ENCODE results near the gene KCNK3. TPM values are rescaled to one million over a fixed set of nuclear protein-coding genes. Genes with fewer than 3 reads are reported as not detected.

The KCNK3 gene
- total RNA-seq, 1 experiment from 2014 or later: not detected

GRCh38 chr2:26731714-26732113 is 39.2 kb downstream of the KCNK3 start:
- H3K79me2 ChIP-seq (ENCODE audit: low read length): no peaks in the 10 kb centered on the region
- H3K4me1 ChIP-seq (ENCODE audit: low read length): no peaks in the 10 kb centered on the region
- H3K4me3 ChIP-seq (ENCODE audit: low read length): no peak overlapping the region
- H3K4me2 ChIP-seq (ENCODE audit: low read depth, low read length, poor library complexity, severe bottlenecking): no peak overlapping the region
- H4K20me1 ChIP-seq (ENCODE audit: insufficient read depth, low read depth, low read length): no peaks in the 10 kb centered on the region
- no peak overlapping the region for H2AFZ ChIP-seq (ENCODE audit: low read length)
- H3K27ac ChIP-seq (ENCODE audit: low read length): no peak overlapping the region
- H3K9me3 ChIP-seq (ENCODE audit: low read length): no peaks in the 10 kb centered on the region
- H3K9ac ChIP-seq (ENCODE audit: low read length): no peak overlapping the region
- no peak for DNase-seq
- no peaks in the 10 kb centered on the region for H3K36me3 ChIP-seq (ENCODE audit: insufficient read depth, low read length)
- no peaks in the 10 kb centered on the region for H3K27me3 ChIP-seq (ENCODE audit: low read length)
- no peaks in the 10 kb centered on the region for H3K9me2 ChIP-seq (replicated peaks; ENCODE audit: insufficient read depth, low read length)

GRCh38 chr2:26732446-26732845 is 39.9 kb downstream of the KCNK3 start:
- H3K79me2 ChIP-seq (ENCODE audit: low read length): no peaks in the 10 kb centered on the region
- no peak overlapping the region for H2AFZ ChIP-seq (ENCODE audit: low read length)

GRCh38 chr2:26733413-26733812 is 40.9 kb downstream of the KCNK3 start:
- Histone ChIP-seq H3K4me2 (ENCODE audit: low read depth, low read length, poor library complexity, severe bottlenecking) (no peak overlapping the region), H3K4me1 (ENCODE audit: low read length) (no peaks in the 10 kb centered on the region), H4K20me1 (ENCODE audit: insufficient read depth, low read depth, low read length) (no peaks in the 10 kb centered on the region), H3K9me2 (replicated peaks; ENCODE audit: insufficient read depth, low read length) (no peaks in the 10 kb centered on the region), H3K27ac (ENCODE audit: low read length) (no peak overlapping the region), H3K9ac (ENCODE audit: low read length) (no peak overlapping the region), H3K9me3 (ENCODE audit: low read length) (no peaks in the 10 kb centered on the region), H3K4me3 (ENCODE audit: low read length) (no peak overlapping the region), H2AFZ (ENCODE audit: low read length) (no peak overlapping the region), H3K27me3 (ENCODE audit: low read length) (no peaks in the 10 kb centered on the region), H3K79me2 (ENCODE audit: low read length) (no peaks in the 10 kb centered on the region), H3K36me3 (ENCODE audit: insufficient read depth, low read length) (no peaks in the 10 kb centered on the region)
- no peak for DNase-seq

More at GRCh38 chr2:26732446-26732845, 39.9 kb downstream of the KCNK3 start:
- DNase-seq: no peak
- no peaks in the 10 kb centered on the region for H3K9me2 ChIP-seq (replicated peaks; ENCODE audit: insufficient read depth, low read length)
- no peaks in the 10 kb centered on the region for H3K9me3 ChIP-seq (ENCODE audit: low read length)
- no peaks in the 10 kb centered on the region for H3K27me3 ChIP-seq (ENCODE audit: low read length)
- no peaks in the 10 kb centered on the region for H3K36me3 ChIP-seq (ENCODE audit: insufficient read depth, low read length)
- no peaks in the 10 kb centered on the region for H4K20me1 ChIP-seq (ENCODE audit: insufficient read depth, low read depth, low read length)
- no peak overlapping the region for H3K27ac ChIP-seq (ENCODE audit: low read length)
- no peak overlapping the region for H3K4me2 ChIP-seq (ENCODE audit: low read depth, low read length, poor library complexity, severe bottlenecking)
- H3K9ac ChIP-seq (ENCODE audit: low read length): no peak overlapping the region
- H3K4me1 ChIP-seq (ENCODE audit: low read length): no peaks in the 10 kb centered on the region
- no peak overlapping the region for H3K4me3 ChIP-seq (ENCODE audit: low read length)

GRCh38 chr2:26735097-26735496 is 42.6 kb downstream of the KCNK3 start:
- no peak overlapping the region for H3K4me2 ChIP-seq (ENCODE audit: low read depth, low read length, poor library complexity, severe bottlenecking)

GRCh38 chr2:26735883-26736588 is 43.5 kb downstream of the KCNK3 start:
- no peak overlapping the region for H3K27ac ChIP-seq (ENCODE audit: low read length)
- H3K9me2 ChIP-seq (replicated peaks; ENCODE audit: insufficient read depth, low read length): no peaks in the 10 kb centered on the region
- no peak overlapping the region for H3K4me3 ChIP-seq (ENCODE audit: low read length)
- no peaks in the 10 kb centered on the region for H4K20me1 ChIP-seq (ENCODE audit: insufficient read depth, low read depth, low read length)
- H3K36me3 ChIP-seq (ENCODE audit: insufficient read depth, low read length): no peaks in the 10 kb centered on the region
- H2AFZ ChIP-seq (ENCODE audit: low read length): no peak overlapping the region
- H3K9ac ChIP-seq (ENCODE audit: low read length): no peak overlapping the region
- H3K9me3 ChIP-seq (ENCODE audit: low read length): no peaks in the 10 kb centered on the region
- no peaks in the 10 kb centered on the region for H3K27me3 ChIP-seq (ENCODE audit: low read length)
- H3K4me1 ChIP-seq (ENCODE audit: low read length): no peaks in the 10 kb centered on the region
- no peaks in the 10 kb centered on the region for H3K79me2 ChIP-seq (ENCODE audit: low read length)
- H3K4me2 ChIP-seq (ENCODE audit: low read depth, low read length, poor library complexity, severe bottlenecking): no peak overlapping the region
- no peak for DNase-seq

More at GRCh38 chr2:26735097-26735496, 42.6 kb downstream of the KCNK3 start:
- no peaks in the 10 kb centered on the region for H3K79me2 ChIP-seq (ENCODE audit: low read length)
- no peaks in the 10 kb centered on the region for H4K20me1 ChIP-seq (ENCODE audit: insufficient read depth, low read depth, low read length)
- no peak overlapping the region for H3K9ac ChIP-seq (ENCODE audit: low read length)
- H3K36me3 ChIP-seq (ENCODE audit: insufficient read depth, low read length): no peaks in the 10 kb centered on the region
- H3K9me2 ChIP-seq (replicated peaks; ENCODE audit: insufficient read depth, low read length): no peaks in the 10 kb centered on the region
- DNase-seq: no peak
- no peaks in the 10 kb centered on the region for H3K4me1 ChIP-seq (ENCODE audit: low read length)
- H3K27ac ChIP-seq (ENCODE audit: low read length): no peak overlapping the region
- no peaks in the 10 kb centered on the region for H3K9me3 ChIP-seq (ENCODE audit: low read length)
- no peak overlapping the region for H3K4me3 ChIP-seq (ENCODE audit: low read length)
- no peak overlapping the region for H2AFZ ChIP-seq (ENCODE audit: low read length)
- no peaks in the 10 kb centered on the region for H3K27me3 ChIP-seq (ENCODE audit: low read length)

GRCh38 chr2:26737221-26737620 is 44.7 kb downstream of the KCNK3 start:
- Histone ChIP-seq H3K9me3 (ENCODE audit: low read length) (no peaks in the 10 kb centered on the region), H3K9me2 (replicated peaks; ENCODE audit: insufficient read depth, low read length) (no peaks in the 10 kb centered on the region), H3K27me3 (ENCODE audit: low read length) (no peaks in the 10 kb centered on the region), H3K9ac (ENCODE audit: low read length) (no peak overlapping the region), H3K36me3 (ENCODE audit: insufficient read depth, low read length) (no peaks in the 10 kb centered on the region), H4K20me1 (ENCODE audit: insufficient read depth, low read depth, low read length) (no peaks in the 10 kb centered on the region), H3K4me2 (ENCODE audit: low read depth, low read length, poor library complexity, severe bottlenecking) (no peak overlapping the region), H3K27ac (ENCODE audit: low read length) (no peak overlapping the region), H3K4me1 (ENCODE audit: low read length) (no peaks in the 10 kb centered on the region), H3K4me3 (ENCODE audit: low read length) (no peak overlapping the region), H3K79me2 (ENCODE audit: low read length) (no peaks in the 10 kb centered on the region), H2AFZ (ENCODE audit: low read length) (no peak overlapping the region)
- DNase-seq: no peak

- Histone ChIP-seq H4K20me1 (ENCODE audit: insufficient read depth, low read depth, low read length) (no peaks in the 10 kb centered on the region), H2AFZ (ENCODE audit: low read length) (no peak overlapping the region), H3K36me3 (ENCODE audit: insufficient read depth, low read length) (no peaks in the 10 kb centered on the region), H3K27me3 (ENCODE audit: low read length) (no peaks in the 10 kb centered on the region), H3K9me2 (replicated peaks; ENCODE audit: insufficient read depth, low read length) (no peaks in the 10 kb centered on the region), H3K9me3 (ENCODE audit: low read length) (no peaks in the 10 kb centered on the region), H3K9ac (ENCODE audit: low read length) (no peak overlapping the region), H3K4me2 (ENCODE audit: low read depth, low read length, poor library complexity, severe bottlenecking) (no peak overlapping the region), H3K79me2 (ENCODE audit: low read length) (no peaks in the 10 kb centered on the region), H3K27ac (ENCODE audit: low read length) (no peak overlapping the region), H3K4me1 (ENCODE audit: low read length) (no peaks in the 10 kb centered on the region), H3K4me3 (ENCODE audit: low read length) (no peak overlapping the region)
- no peak for DNase-seq
Measured at GRCh38 chr2:26738481-26738880, 46.0 kb downstream of the KCNK3 start.

- Histone ChIP-seq H3K4me2 (ENCODE audit: low read depth, low read length, poor library complexity, severe bottlenecking) (no peak overlapping the region), H2AFZ (ENCODE audit: low read length) (no peak overlapping the region), H3K9ac (ENCODE audit: low read length) (no peak overlapping the region), H3K27ac (ENCODE audit: low read length) (no peak overlapping the region), H3K4me3 (ENCODE audit: low read length) (no peak overlapping the region), H4K20me1 (ENCODE audit: insufficient read depth, low read depth, low read length) (no peaks in the 10 kb centered on the region), H3K9me3 (ENCODE audit: low read length) (no peaks in the 10 kb centered on the region), H3K79me2 (ENCODE audit: low read length) (no peaks in the 10 kb centered on the region), H3K4me1 (ENCODE audit: low read length) (no peaks in the 10 kb centered on the region), H3K27me3 (ENCODE audit: low read length) (no peaks in the 10 kb centered on the region), H3K36me3 (ENCODE audit: insufficient read depth, low read length) (no peaks in the 10 kb centered on the region), H3K9me2 (replicated peaks; ENCODE audit: insufficient read depth, low read length) (no peaks in the 10 kb centered on the region)
- no peak for DNase-seq
Measured at GRCh38 chr2:26739514-26739913, 47.0 kb downstream of the KCNK3 start.
